GM12801 (cell line): ENCODE data around the gene CDK12.

Experiments
- TF ChIP-seq, protein P1 (sequence below): IDR thresholded peaks from one replicate; pipeline ENCODE4 v1.5.1; 2011; ENCODE audit warnings: control low read depth; ENCODE audit not compliant: insufficient read length; ENCODE audit errors: extremely low read depth

Gene CDK12

DNA sequence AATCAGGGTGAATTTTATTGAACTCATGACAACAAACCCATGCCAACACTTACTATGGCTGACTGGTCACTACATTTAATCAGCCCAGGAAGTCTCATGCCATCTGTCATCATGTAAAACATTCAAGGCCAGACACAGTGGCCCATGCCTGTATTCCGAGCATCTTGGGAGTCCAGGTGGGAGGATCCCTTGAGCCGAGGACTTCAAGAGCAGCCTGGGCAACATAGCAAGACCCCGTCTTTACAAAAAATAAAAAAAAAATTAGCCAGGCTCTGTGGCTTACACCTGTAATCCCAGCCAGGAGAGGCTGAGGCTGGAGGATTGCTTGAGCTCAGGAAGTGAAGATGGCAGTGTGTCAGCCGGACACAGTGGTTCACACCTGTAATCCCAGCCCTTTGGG lies 5.4 kb upstream of the CDK12 start:
- TF ChIP-seq, protein P1, sequence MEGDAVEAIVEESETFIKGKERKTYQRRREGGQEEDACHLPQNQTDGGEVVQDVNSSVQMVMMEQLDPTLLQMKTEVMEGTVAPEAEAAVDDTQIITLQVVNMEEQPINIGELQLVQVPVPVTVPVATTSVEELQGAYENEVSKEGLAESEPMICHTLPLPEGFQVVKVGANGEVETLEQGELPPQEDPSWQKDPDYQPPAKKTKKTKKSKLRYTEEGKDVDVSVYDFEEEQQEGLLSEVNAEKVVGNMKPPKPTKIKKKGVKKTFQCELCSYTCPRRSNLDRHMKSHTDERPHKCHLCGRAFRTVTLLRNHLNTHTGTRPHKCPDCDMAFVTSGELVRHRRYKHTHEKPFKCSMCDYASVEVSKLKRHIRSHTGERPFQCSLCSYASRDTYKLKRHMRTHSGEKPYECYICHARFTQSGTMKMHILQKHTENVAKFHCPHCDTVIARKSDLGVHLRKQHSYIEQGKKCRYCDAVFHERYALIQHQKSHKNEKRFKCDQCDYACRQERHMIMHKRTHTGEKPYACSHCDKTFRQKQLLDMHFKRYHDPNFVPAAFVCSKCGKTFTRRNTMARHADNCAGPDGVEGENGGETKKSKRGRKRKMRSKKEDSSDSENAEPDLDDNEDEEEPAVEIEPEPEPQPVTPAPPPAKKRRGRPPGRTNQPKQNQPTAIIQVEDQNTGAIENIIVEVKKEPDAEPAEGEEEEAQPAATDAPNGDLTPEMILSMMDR, result no peak

DNA sequence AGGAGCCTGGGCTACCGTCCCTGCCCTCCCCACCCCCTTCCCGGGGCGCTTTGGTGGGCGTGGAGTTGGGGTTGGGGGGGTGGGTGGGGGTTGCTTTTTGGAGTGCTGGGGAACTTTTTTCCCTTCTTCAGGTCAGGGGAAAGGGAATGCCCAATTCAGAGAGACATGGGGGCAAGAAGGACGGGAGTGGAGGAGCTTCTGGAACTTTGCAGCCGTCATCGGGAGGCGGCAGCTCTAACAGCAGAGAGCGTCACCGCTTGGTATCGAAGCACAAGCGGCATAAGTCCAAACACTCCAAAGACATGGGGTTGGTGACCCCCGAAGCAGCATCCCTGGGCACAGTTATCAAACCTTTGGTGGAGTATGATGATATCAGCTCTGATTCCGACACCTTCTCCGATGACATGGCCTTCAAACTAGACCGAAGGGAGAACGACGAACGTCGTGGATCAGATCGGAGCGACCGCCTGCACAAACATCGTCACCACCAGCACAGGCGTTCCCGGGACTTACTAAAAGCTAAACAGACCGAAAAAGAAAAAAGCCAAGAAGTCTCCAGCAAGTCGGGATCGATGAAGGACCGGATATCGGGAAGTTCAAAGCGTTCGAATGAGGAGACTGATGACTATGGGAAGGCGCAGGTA lies 762 bp downstream of the CDK12 start:
- TF ChIP-seq, protein P1, result no peak

DNA sequence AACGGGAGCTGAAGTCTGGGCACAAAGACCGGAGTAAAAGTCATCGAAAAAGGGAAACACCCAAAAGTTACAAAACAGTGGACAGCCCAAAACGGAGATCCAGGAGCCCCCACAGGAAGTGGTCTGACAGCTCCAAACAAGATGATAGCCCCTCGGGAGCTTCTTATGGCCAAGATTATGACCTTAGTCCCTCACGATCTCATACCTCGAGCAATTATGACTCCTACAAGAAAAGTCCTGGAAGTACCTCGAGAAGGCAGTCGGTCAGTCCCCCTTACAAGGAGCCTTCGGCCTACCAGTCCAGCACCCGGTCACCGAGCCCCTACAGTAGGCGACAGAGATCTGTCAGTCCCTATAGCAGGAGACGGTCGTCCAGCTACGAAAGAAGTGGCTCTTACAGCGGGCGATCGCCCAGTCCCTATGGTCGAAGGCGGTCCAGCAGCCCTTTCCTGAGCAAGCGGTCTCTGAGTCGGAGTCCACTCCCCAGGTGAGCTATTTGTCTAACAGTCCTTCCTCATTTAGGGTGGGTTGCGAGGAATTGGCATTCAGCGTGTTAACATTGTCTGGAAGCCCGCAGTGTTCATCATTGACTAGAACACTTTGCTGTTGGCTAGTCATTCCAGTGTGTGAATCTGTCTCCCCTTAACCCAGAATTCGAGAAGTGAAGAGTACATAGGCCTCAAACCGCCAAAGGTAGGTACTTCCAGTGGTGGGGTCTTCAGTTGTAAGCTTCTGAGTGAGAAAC lies 1.5 kb downstream of the CDK12 start:
- TF ChIP-seq, protein P1, result no peak

- TF ChIP-seq, protein P1, result no peak
These were observed 12.0 kb downstream of the CDK12 start for GRCh38 chr17:39473310-39473709.

- TF ChIP-seq, protein P1, result no peak
These were observed 22.2 kb downstream of the CDK12 start for GRCh38 chr17:39483506-39483905.

GRCh38 chr17:39484178-39484577 lies 22.9 kb downstream of the CDK12 start:
- TF ChIP-seq, protein P1, result no peak

- TF ChIP-seq, protein P1, result no peak
These were observed 24.3 kb downstream of the CDK12 start for GRCh38 chr17:39485555-39485954.
